ENCODE results near the gene EXO5. TPM values are rescaled to one million over a fixed set of nuclear protein-coding genes. Genes with fewer than 3 reads are reported as not detected.
"Not testable (repeated sequence)": the region's sequence is repeated elsewhere in the genome, so short reads cannot be mapped to it uniquely, and the experiment has no call there.

The EXO5 gene
- total RNA-seq, 2 experiments from 2014 or later, result 14.1 TPM

GRCh38 chr1:40534589-40534988 is 26.0 kb downstream of the EXO5 start:
- POLR2A ChIA-PET, result no interaction called here
- CTCF ChIA-PET, result no interaction called here

DNA sequence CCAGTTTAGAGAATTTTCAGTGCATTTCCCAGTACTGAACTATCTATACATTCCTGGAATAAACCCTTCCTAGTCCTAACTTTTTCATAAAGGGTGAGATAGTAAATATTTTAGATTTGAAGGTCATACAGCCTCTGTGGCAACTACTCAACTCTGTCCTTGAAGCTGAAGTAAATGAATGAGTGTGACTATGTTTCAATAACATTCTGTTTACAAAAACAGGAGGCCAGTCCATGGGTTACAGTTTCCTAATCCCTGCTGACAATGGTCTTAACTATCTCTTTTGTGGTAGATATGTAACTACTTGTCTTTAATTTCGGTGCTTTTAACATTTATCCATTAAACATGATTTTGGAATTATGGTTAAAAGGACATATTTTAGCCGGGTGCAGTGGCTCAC is 27.2 kb downstream of the EXO5 start:
- POLR2A ChIA-PET, result no interaction called here

GRCh38 chr1:40539338-40539737 is 30.8 kb downstream of the EXO5 start:
- CTCF ChIA-PET, result no interaction called here

More for the DNA sequence above, 27.2 kb downstream of the EXO5 start:
- CTCF ChIA-PET, result no interaction called here

GRCh38 chr1:40546957-40547356 is 38.4 kb downstream of the EXO5 start:
- POLR2A ChIA-PET, result no interaction called here
- CTCF ChIA-PET, result interaction anchor here (1.6 kb wide), 1 partner anchor 15 kb away, joined by 3 read pairs; no protein-coding TSS in a partner anchor

More at GRCh38 chr1:40539338-40539737, 30.8 kb downstream of the EXO5 start:
- POLR2A ChIA-PET, result no interaction called here

GRCh38 chr1:40553017-40553416 is 44.5 kb downstream of the EXO5 start:
- ChIA-PET CTCF (no interaction called here), POLR2A (no interaction called here)

GRCh38 chr1:40554807-40555206 is 46.2 kb downstream of the EXO5 start:
- POLR2A ChIA-PET, CTCF ChIA-PET: not testable (repeated sequence)

- ChIA-PET POLR2A (no interaction called here), CTCF (interaction anchor here (0.5 to 1.0 kb wide), 2 partner anchors 40 to 275 kb away, joined by 3 to 4 read pairs; no protein-coding TSS in a partner anchor)
These were observed 47.6 kb downstream of the EXO5 start for GRCh38 chr1:40556121-40556520.

- CTCF ChIA-PET, POLR2A ChIA-PET: not testable (repeated sequence)
These were observed 49.7 kb downstream of the EXO5 start for GRCh38 chr1:40558241-40558640.

DNA sequence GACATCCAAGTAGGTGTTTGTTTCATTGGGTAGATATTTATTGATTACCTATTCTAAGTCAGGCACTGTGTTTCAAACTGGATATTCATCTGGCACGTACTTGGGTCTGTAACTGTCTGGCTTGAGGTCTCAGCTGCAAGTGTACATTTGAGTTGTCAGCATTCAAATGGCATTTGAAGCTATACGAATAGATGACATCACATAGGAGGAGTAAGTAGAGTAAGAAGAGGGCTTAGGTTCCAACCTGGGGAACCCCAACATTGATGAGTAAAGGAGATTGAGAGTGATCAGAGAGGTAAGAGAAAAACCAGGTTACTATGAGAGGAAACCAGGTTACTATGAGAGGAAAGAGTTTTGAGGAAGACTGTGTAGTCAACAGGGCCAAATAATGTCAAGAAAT is 53.6 kb downstream of the EXO5 start:
- CTCF ChIA-PET, result no interaction called here
- POLR2A ChIA-PET, result no interaction called here

- POLR2A ChIA-PET, result no interaction called here
- CTCF ChIA-PET, result no interaction called here
These were observed 54.7 kb downstream of the EXO5 start for GRCh38 chr1:40563266-40563665.

DNA sequence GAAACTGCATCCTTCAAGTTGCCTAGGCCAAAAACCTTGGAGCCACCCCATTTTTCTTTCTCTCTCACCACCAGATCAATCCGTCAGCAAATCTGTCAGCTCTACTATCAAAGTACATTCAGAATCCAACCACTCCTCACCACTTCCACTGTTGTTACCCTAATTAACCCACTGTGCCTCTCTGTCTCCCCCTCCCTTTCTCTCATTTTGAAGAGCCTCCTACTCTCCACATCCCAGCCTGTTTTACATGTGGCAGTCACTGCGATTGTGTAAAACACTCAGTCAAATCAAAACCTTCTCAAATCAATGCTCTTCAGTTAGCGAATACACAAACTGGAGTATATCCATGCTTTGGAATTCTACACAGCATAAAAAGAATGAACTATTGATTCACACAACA is 55.9 kb downstream of the EXO5 start:
- POLR2A ChIA-PET, result no interaction called here
- CTCF ChIA-PET, result no interaction called here

GRCh38 chr1:40564913-40565312 is 56.3 kb downstream of the EXO5 start:
- ChIA-PET POLR2A (no interaction called here), CTCF (no interaction called here)

Other genes with a start within 250 kb of the EXO5 start
- gene COL9A2, start 191.5 kb upstream of the EXO5 start, total RNA-seq, result 1 to 10 TPM; 4.6 to 4.9 TPM
- gene SMAP2, start 135.0 kb upstream of the EXO5 start, total RNA-seq, result 100 to 1,000 TPM; 141 TPM
- gene ZFP69B, start 58.3 kb upstream of the EXO5 start, total RNA-seq, result 1 to 10 TPM; 4.2 to 4.6 TPM
- gene ZFP69, start 31.5 kb upstream of the EXO5 start, total RNA-seq, result 1 to 10 TPM; 3.0 to 3.5 TPM
- 1 to 10 TPM; 4.0 to 4.6 TPM for gene ZNF684, start 22.9 kb downstream of the EXO5 start, total RNA-seq
- gene RIMS3, start 156.9 kb downstream of the EXO5 start, total RNA-seq, result 1 to 10 TPM; 1.2 to 1.4 TPM
- 10 to 100 TPM; 56.5 to 67.9 TPM for gene NFYC, start 182.9 kb downstream of the EXO5 start, total RNA-seq